MCF 10A (cell line): ENCODE data around the gene PNKD. TPM values are rescaled to one million over a fixed set of nuclear protein-coding genes. Genes with fewer than 3 reads are reported as not detected.

Experiments used
- BruUV-seq: library from RNA; stranded (reverse); fragments of 400-500 nt; replicated peaks from 2 replicates; lab custom pipeline; 2021; lab: Mats Ljungman, UMichigan
- CTCF ChIA-PET: fragments of 300-600 bp; sonication (Branson Sonifier 250); formaldehyde crosslinking; extraction: SDS; loops from one replicate; lab custom pipeline; 2021; ENCODE audit warnings: antibody characterized with exemption, inconsistent platforms; lab: Yijun Ruan, JAX
- POLR2A ChIA-PET: fragments of 300-600, 350-650 bp; sonication (Branson Sonifier 250); formaldehyde crosslinking; extraction: SDS; loops from one replicate; lab custom pipeline; 2020; ENCODE audit warnings: antibody characterized with exemption, inconsistent platforms; lab: Yijun Ruan, JAX
- DNase-seq: peaks from one replicate; pipeline ENCODE4 v3.0.0-alpha.2; 2018; ENCODE audit not compliant: unreplicated experiment
- H3K27ac Mint-ChIP-seq: one replicate; pipeline ENCODE4 v1.8.0; 2022; ENCODE audit warnings: mild to moderate bottlenecking, low read depth, mixed read lengths; ENCODE audit not compliant: unreplicated experiment
- H3K27me3 Mint-ChIP-seq: one replicate; pipeline ENCODE4 v1.8.0; 2022; ENCODE audit warnings: mixed read lengths; ENCODE audit not compliant: insufficient read depth, unreplicated experiment
- H3K36me3 Mint-ChIP-seq: one replicate; pipeline ENCODE4 v1.8.0; 2022; ENCODE audit warnings: mild to moderate bottlenecking, moderate library complexity, mixed read lengths; ENCODE audit not compliant: insufficient read depth, unreplicated experiment
- H3K4me1 Mint-ChIP-seq: one replicate; pipeline ENCODE4 v1.8.0; 2022; ENCODE audit warnings: mixed read lengths; ENCODE audit not compliant: insufficient read depth, unreplicated experiment
- H3K4me3 Mint-ChIP-seq: one replicate; pipeline ENCODE4 v1.8.0; 2022; ENCODE audit warnings: mild to moderate bottlenecking, moderate library complexity, mixed read lengths; ENCODE audit not compliant: unreplicated experiment
- H3K9me3 Mint-ChIP-seq: one replicate; pipeline ENCODE4 v1.8.0; 2022; ENCODE audit warnings: mixed read lengths; ENCODE audit not compliant: unreplicated experiment
- CTCF ChIP-seq: fragments of 200-600 bp; IDR thresholded peaks from one replicate; pipeline ENCODE4 v1.8.0; 2022; ENCODE audit warnings: antibody characterized with exemption, mild to moderate bottlenecking; ENCODE audit not compliant: unreplicated experiment
- intact Hi-C: fragments of 100-400 bp; cut with micrococcal nuclease; formaldehyde crosslinking; loops from 2 replicates; pipeline ENCODE4 v1.14.1; 2022
- total RNA-seq: library from RNA; stranded (reverse); gene quantifications from 2 replicates; pipeline ENCODE4 v1.2.3, GENCODE V29; 2022

PNKD gene
- total RNA-seq, 1 experiment from 2014 or later, result 23.1 TPM

GRCh38 chr2:218317303-218317630 is 46.9 kb downstream of the PNKD start:
- no peaks in the 10 kb centered on the region for H3K9me3 Mint-ChIP-seq
- no TSS peak for BruUV-seq
- ChIA-PET POLR2A (interaction anchor here (0.7 kb wide), 1 partner anchor 67 kb away, joined by 3 read pairs; no protein-coding TSS in a partner anchor), CTCF (interaction anchor here (1.2 to 3.2 kb wide), 2 partner anchors 16 to 44 kb away, joined by 4 to 14 read pairs; no protein-coding TSS in a partner anchor)
- H3K27ac Mint-ChIP-seq, result no peak overlapping the region
- no peaks in the 10 kb centered on the region for H3K27me3 Mint-ChIP-seq
- H3K4me3 Mint-ChIP-seq, result no peak overlapping the region
- no peak for TF ChIP-seq CTCF
- H3K4me1 Mint-ChIP-seq, result peaks cover 15% of the 10 kb centered on the region
- intact Hi-C loops, result no loop called here
- no peak for DNase-seq
- no peaks in the 10 kb centered on the region for H3K36me3 Mint-ChIP-seq

DNA sequence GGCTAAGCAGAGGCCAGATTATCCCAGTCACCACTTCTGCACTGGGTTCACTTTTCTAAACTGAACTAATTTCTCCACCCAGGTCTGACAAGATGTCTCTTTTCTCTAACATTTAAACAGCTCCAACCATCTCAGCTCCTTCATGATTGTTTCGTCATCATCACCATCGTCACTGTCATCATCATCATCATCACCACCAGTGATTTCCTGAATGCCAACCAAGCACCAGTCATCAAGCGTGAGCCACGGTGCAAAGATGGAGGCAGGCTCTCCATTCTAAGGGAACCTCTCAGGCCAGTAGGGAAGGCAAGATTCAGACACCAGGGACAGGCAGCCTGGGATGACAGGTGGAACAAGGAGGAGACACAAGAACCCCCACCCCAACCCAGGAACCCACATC is 47.5 kb downstream of the PNKD start:
- Mint-ChIP-seq H3K27ac (no peak overlapping the region), H3K9me3 (no peaks in the 10 kb centered on the region), H3K36me3 (no peaks in the 10 kb centered on the region), H3K4me3 (no peak overlapping the region), H3K27me3 (no peaks in the 10 kb centered on the region), H3K4me1 (peaks cover 20% of the 10 kb centered on the region)
- POLR2A ChIA-PET, result no interaction called here
- no peak for DNase-seq
- intact Hi-C loops, result no loop called here
- TF ChIP-seq CTCF, result no peak
- BruUV-seq, result no TSS peak
- CTCF ChIA-PET, result interaction anchor here (1.0 to 3.2 kb wide), 2 partner anchors 16 to 38 kb away, joined by 6 to 14 read pairs; partner anchors contain the start of gene CATIP

DNA sequence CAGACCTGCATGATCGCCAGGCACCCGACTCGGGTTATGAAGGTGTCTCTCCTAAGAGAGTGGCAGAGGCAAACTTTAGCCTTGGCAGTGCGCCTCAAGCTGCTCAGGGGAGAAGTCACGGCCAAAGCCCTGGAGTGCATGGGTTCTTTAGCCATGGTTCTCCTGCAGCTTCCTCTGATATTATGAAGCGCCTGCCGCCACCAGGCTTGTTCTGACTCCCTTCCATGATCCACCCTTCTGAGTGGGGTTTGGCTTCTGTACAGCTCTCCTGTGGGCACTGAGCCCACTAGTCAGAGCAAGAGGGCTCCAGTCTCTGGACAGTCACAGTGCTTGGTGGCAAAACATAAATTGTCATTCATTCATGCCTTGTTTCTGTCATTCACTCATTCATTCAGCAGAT is 47.9 kb downstream of the PNKD start:
- no peak overlapping the region for H3K4me3 Mint-ChIP-seq
- ChIA-PET CTCF (interaction anchor here (1.0 to 3.2 kb wide), 2 partner anchors 16 to 38 kb away, joined by 6 to 14 read pairs; partner anchors contain the start of gene CATIP), POLR2A (no interaction called here)
- H3K9me3 Mint-ChIP-seq, result no peaks in the 10 kb centered on the region
- no peak overlapping the region for H3K27ac Mint-ChIP-seq
- H3K27me3 Mint-ChIP-seq, result no peaks in the 10 kb centered on the region
- no peak for DNase-seq
- H3K4me1 Mint-ChIP-seq, result peaks cover 20% of the 10 kb centered on the region
- intact Hi-C loops, result no loop called here
- no peaks in the 10 kb centered on the region for H3K36me3 Mint-ChIP-seq
- no peak for TF ChIP-seq CTCF
- BruUV-seq, result no TSS peak

DNA sequence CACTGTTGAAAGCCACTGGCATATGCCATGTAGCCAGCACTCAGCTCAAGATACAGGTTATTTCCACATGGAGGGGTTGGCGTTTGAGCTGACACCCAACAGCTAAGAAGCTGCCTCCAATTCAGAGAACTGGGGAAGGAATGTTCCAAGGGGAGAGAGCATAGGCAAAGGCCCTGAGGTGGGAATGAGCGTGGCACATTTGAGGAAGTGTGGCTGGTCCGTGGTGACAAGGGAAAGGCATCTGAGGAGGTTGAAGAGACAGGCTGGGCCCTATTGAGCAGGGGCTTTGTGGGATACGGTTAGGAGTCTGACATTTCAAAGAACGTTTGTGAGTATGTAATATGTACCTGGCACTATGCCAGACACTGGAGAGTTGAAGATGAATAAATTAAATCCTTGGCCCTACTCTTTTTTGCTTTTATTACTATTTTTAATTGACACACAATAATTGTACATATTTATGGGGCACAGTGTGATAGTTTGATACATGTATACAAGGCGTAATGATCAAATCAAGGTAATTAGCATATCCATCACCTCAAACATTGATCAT is 49.6 kb downstream of the PNKD start:
- peak; percentile 18 for DNase-seq
- Mint-ChIP-seq H3K4me3 (no peak overlapping the region), H3K27ac (no peak overlapping the region), H3K27me3 (no peaks in the 10 kb centered on the region), H3K9me3 (no peaks in the 10 kb centered on the region), H3K36me3 (no peaks in the 10 kb centered on the region), H3K4me1 (peaks cover 29% of the 10 kb centered on the region)
- ChIA-PET POLR2A (interaction anchor here (0.6 to 0.9 kb wide), 2 partner anchors 11 to 16 kb away, joined by 3 read pairs; no protein-coding TSS in a partner anchor), CTCF (interaction anchor here (0.5 to 0.6 kb wide), 3 partner anchors 22 to 37 kb away, joined by 3 to 4 read pairs (median 3); partner anchors contain the start of gene CATIP)
- BruUV-seq, result no TSS peak
- TF ChIP-seq CTCF, result no peak
- intact Hi-C loops, result no loop called here
